ENCODE data around the gene PODXL. TPM values are rescaled to one million over a fixed set of nuclear protein-coding genes. Genes with fewer than 3 reads are reported as not detected.

Gene PODXL
- total and polyA plus RNA-seq, 2 experiments from 2014 or later, result 24.1 to 58.5 TPM

- no peak overlapping the region for H3K4me3 ChIP-seq
- H3K27ac ChIP-seq, result no peak overlapping the region
- no peak for DNase-seq (ENCODE audit: low read depth in 1 of 2, low spot score in 1 of 2)
- TF ChIP-seq, protein P1, sequence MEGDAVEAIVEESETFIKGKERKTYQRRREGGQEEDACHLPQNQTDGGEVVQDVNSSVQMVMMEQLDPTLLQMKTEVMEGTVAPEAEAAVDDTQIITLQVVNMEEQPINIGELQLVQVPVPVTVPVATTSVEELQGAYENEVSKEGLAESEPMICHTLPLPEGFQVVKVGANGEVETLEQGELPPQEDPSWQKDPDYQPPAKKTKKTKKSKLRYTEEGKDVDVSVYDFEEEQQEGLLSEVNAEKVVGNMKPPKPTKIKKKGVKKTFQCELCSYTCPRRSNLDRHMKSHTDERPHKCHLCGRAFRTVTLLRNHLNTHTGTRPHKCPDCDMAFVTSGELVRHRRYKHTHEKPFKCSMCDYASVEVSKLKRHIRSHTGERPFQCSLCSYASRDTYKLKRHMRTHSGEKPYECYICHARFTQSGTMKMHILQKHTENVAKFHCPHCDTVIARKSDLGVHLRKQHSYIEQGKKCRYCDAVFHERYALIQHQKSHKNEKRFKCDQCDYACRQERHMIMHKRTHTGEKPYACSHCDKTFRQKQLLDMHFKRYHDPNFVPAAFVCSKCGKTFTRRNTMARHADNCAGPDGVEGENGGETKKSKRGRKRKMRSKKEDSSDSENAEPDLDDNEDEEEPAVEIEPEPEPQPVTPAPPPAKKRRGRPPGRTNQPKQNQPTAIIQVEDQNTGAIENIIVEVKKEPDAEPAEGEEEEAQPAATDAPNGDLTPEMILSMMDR (IDR thresholded peaks at IDR 0.05; ENCODE audit: low read depth, low read length), result no peak
- no peaks in the 10 kb centered on the region for H3K9me3 ChIP-seq (ENCODE audit: low read depth)
- H3K27me3 ChIP-seq, result no peaks in the 10 kb centered on the region
- H3K36me3 ChIP-seq, result no peaks in the 10 kb centered on the region
- H3K4me1 ChIP-seq (ENCODE audit: low read depth), result no peaks in the 10 kb centered on the region
Observed at GRCh38 chr7:131494182-131494581, 62.2 kb downstream of the PODXL start.

DNA sequence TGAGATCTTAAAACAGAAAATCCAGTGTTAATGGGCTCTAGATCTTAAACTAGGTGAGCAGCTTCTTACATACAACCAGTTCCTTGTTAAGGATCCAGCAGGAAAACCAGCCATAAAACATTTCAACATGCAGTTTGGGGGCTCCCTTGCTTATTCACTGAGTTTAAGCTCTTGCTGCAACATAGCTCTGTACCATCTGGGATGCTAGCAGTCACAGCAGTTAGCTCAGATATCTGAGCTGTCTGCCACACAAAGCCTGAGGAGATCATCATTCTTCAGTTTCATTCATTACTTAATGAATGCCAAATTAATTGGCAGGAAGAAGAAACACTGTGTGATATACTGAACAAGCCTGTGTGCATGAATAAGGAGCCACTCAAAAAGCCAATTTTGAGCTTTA, 62.8 kb downstream of the PODXL start:
- H3K27ac ChIP-seq, result no peak overlapping the region
- no peaks in the 10 kb centered on the region for H3K9me3 ChIP-seq (ENCODE audit: low read depth)
- H3K36me3 ChIP-seq, result no peaks in the 10 kb centered on the region
- no peak for DNase-seq (ENCODE audit: low read depth in 1 of 2, low spot score in 1 of 2)
- no peaks in the 10 kb centered on the region for H3K4me1 ChIP-seq (ENCODE audit: low read depth)
- H3K4me3 ChIP-seq, result no peak overlapping the region
- TF ChIP-seq, protein P1 (IDR thresholded peaks at IDR 0.05; ENCODE audit: low read depth, low read length), result no peak
- no peaks in the 10 kb centered on the region for H3K27me3 ChIP-seq

DNA sequence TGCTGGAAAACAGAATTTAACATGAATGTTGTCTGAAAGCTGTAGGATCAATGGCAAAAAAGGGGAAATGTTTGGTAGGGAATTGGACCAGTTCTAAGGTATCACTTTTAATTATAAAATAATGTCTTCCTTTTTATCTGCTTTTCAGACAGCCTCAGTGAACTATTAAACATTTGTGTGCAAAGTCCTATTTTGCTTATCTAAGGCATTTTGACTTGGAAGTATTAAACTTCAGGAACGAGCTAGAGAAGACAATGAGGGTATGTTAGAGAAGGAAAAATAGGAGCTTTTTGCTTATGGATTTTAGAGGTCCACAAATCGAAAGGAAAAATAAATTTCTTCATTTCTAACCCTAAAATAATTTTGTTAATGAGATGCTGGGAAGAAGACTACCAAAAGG, 63.3 kb downstream of the PODXL start:
- Histone ChIP-seq H3K27me3 (no peaks in the 10 kb centered on the region), H3K4me1 (ENCODE audit: low read depth) (no peaks in the 10 kb centered on the region), H3K4me3 (no peak overlapping the region), H3K27ac (no peak overlapping the region), H3K36me3 (no peaks in the 10 kb centered on the region), H3K9me3 (ENCODE audit: low read depth) (no peaks in the 10 kb centered on the region)
- TF ChIP-seq, protein P1 (IDR thresholded peaks at IDR 0.05; ENCODE audit: low read depth, low read length), result no peak
- DNase-seq (ENCODE audit: low read depth in 1 of 2, low spot score in 1 of 2), result no peak

DNA sequence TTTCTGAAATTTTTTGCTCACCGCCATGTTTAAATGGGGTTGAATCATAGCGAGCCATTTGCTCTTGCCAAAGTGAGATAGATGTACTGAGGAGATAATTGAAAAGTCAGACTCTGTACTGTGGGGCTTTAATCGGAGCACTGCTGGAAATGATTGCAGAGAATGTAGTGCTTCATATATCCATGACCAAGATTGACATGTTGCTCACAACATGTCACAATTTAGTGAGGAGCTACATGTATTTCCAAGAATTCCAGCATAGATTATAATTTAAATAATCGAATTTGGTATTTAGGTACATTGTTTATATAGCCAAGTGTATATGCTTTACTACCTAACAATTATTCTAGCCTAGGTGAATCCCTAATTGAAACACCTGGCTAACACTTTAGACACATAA, 66.5 kb downstream of the PODXL start:
- Histone ChIP-seq H3K27ac (no peak overlapping the region), H3K4me3 (no peak overlapping the region), H3K9me3 (ENCODE audit: low read depth) (no peaks in the 10 kb centered on the region), H3K4me1 (ENCODE audit: low read depth) (no peaks in the 10 kb centered on the region), H3K36me3 (peaks cover 7% of the 10 kb centered on the region), H3K27me3 (no peaks in the 10 kb centered on the region)
- DNase-seq (ENCODE audit: low read depth in 1 of 2, low spot score in 1 of 2), result no peak
- TF ChIP-seq, protein P1 (IDR thresholded peaks at IDR 0.05; ENCODE audit: low read depth, low read length), result no peak

- Histone ChIP-seq H3K4me3 (no peak overlapping the region), H3K36me3 (peaks cover 7% of the 10 kb centered on the region), H3K27ac (no peak overlapping the region), H3K9me3 (ENCODE audit: low read depth) (no peaks in the 10 kb centered on the region), H3K4me1 (ENCODE audit: low read depth) (no peaks in the 10 kb centered on the region), H3K27me3 (no peaks in the 10 kb centered on the region)
- TF ChIP-seq, protein P1 (IDR thresholded peaks at IDR 0.05; ENCODE audit: low read depth, low read length), result no peak
- no peak for DNase-seq (ENCODE audit: low read depth in 1 of 2, low spot score in 1 of 2)
Observed at GRCh38 chr7:131489196-131489595, 67.2 kb downstream of the PODXL start.

- Histone ChIP-seq H3K4me3 (no peak overlapping the region), H3K36me3 (peaks cover 7% of the 10 kb centered on the region), H3K4me1 (ENCODE audit: low read depth) (no peaks in the 10 kb centered on the region), H3K27me3 (no peaks in the 10 kb centered on the region), H3K9me3 (ENCODE audit: low read depth) (no peaks in the 10 kb centered on the region), H3K27ac (no peak overlapping the region)
- TF ChIP-seq, protein P1 (IDR thresholded peaks at IDR 0.05; ENCODE audit: low read depth, low read length), result peak; percentile 36
- no peak for DNase-seq (ENCODE audit: low read depth in 1 of 2, low spot score in 1 of 2)
Observed at GRCh38 chr7:131488361-131488760, 68.1 kb downstream of the PODXL start.
